Mesodermal cell (in vitro differentiated cells): ENCODE measurements around the gene TRAPPC2L.

ENCODE experiments used
- H3K27ac ChIP-seq: 2 replicates; pipeline ENCODE4 v1.7.0; 2013; ENCODE audit warnings: mild to moderate bottlenecking, low read depth, low read length, moderate library complexity; ENCODE audit not compliant: severe bottlenecking
- H3K36me3 ChIP-seq: 2 replicates; pipeline ENCODE4 v1.7.1; 2013; ENCODE audit warnings: mild to moderate bottlenecking, low read length, moderate library complexity; ENCODE audit not compliant: control insufficient read depth, insufficient read depth
- H3K4me1 ChIP-seq: one replicate; pipeline ENCODE4 v1.7.1; 2013; ENCODE audit warnings: mild to moderate bottlenecking, low read length; ENCODE audit not compliant: insufficient read depth, control insufficient read depth, poor library complexity, severe bottlenecking
- H3K4me3 ChIP-seq: 2 replicates; pipeline ENCODE4 v1.7.0; 2013; ENCODE audit warnings: low read length, control low read depth, mild to moderate bottlenecking; ENCODE audit not compliant: insufficient read depth, poor library complexity, severe bottlenecking; ENCODE audit errors: extremely low read depth
- H3K9me3 ChIP-seq: 2 replicates; pipeline ENCODE4 v1.7.1; 2013; ENCODE audit warnings: mild to moderate bottlenecking, low read length, moderate library complexity; ENCODE audit not compliant: control insufficient read depth
- whole genome bisulfite sequencing, 2 experiments: methylation state at CpG; one replicate each; pipeline ENCODE4 v1.1.5; 2013; ENCODE audit warnings: missing lambda C conversion rate in 2 of 2; ENCODE audit not compliant: insufficient coverage in 2 of 2; 5-methylcytosine and 5-hydroxymethylcytosine counted together

The TRAPPC2L gene

GRCh38 chr16:88896238-88897070 is 39.5 kb downstream of the TRAPPC2L start:
- H3K9me3 ChIP-seq, result no peaks in the 10 kb centered on the region
- no peaks in the 10 kb centered on the region for H3K4me1 ChIP-seq
- no peak overlapping the region for H3K4me3 ChIP-seq
- 91 to 92% methylated on average over 53 to 57 of the region's 57 CpGs for WGBS, 2 experiments
- H3K36me3 ChIP-seq, result no peaks in the 10 kb centered on the region
- H3K27ac ChIP-seq, result no peak overlapping the region

GRCh38 chr16:88897696-88898425 is 40.9 kb downstream of the TRAPPC2L start:
- H3K27ac ChIP-seq, result no peak overlapping the region
- H3K4me1 ChIP-seq, result no peaks in the 10 kb centered on the region
- WGBS, 2 experiments, result 91 to 95% methylated on average over 30 to 33 of the region's 34 CpGs
- no peaks in the 10 kb centered on the region for H3K9me3 ChIP-seq
- H3K36me3 ChIP-seq, result no peaks in the 10 kb centered on the region
- no peak overlapping the region for H3K4me3 ChIP-seq

DNA sequence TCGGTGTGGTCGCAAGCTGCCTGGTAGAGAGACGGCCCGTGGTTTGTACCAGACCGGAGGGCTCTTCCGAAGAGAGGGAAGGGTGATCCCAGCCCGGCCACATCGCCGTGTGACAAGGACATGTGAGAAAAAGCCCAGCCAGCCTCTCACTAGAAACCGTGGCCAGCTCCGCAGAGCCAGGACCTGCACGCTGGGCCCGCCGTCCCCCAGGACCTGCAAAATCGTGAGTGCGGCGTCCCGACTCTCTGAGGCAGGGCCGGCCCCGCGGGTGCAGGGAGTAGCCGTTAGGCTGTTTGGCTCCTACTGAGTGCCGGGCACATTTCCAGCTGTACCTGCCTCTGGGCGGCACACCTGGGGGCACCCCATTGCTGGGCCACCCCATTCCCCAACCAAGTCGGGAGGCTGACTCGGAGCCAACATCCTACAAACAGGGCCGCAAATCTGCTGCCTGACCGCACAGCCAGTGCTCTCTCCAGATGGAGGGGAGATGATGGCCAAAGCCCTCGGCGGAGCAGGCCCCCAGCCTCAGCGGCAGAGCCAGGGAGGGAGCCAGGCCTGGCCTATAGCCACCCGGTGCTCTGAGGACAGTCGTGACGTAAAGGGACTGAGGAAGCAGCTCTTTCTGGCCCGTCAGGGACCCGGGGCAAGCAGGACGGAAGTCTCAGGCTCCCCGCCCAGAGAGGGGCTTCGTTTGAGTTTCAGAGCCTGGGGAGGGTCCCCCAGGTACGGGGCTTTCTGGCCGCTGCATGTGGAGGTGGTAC is 43.2 kb downstream of the TRAPPC2L start:
- Histone ChIP-seq H3K4me3 (no peak overlapping the region), H3K4me1 (no peaks in the 10 kb centered on the region), H3K9me3 (no peaks in the 10 kb centered on the region), H3K27ac (no peak overlapping the region), H3K36me3 (no peaks in the 10 kb centered on the region)
- WGBS, 2 experiments, result 89 to 91% methylated on average over 41 of the region's 41 CpGs

GRCh38 chr16:88900662-88901052 is 43.7 kb downstream of the TRAPPC2L start:
- Histone ChIP-seq H3K36me3 (no peaks in the 10 kb centered on the region), H3K4me1 (no peaks in the 10 kb centered on the region), H3K27ac (no peak overlapping the region), H3K4me3 (no peak overlapping the region), H3K9me3 (no peaks in the 10 kb centered on the region)
- 94 to 96% methylated on average over 10 to 12 of the region's 12 CpGs for WGBS, 2 experiments

DNA sequence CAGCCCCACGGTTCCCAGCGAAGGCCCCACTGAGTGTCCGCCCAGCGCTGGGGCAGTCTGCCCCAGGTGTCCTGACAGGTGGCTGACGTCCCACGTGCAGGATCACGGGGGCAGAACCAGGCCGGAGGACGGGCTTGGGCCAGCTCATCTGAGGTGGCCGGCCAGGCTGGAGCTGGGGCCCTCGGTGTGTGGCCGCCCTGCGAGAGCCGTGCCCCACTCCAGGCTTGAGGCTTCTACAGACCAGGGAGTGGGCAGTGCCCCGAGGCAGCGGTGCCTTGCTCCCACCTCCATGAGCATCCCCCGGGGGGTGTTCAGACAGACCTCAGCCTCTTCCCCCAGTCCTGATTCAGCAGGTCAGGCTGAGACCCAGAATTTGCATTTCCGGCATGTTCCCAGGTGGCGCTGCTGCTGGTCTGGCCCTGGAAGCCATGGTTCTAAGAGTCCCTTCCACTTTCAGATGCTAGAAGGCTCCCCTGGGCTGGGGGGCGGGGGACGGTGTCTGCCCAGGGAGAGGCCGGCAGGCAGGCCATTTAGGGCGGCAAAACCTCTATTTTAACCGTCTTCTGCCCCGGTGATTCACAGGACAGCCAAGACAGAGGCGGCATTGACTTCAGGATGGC is 44.9 kb downstream of the TRAPPC2L start:
- no peaks in the 10 kb centered on the region for H3K4me1 ChIP-seq
- no peaks in the 10 kb centered on the region for H3K36me3 ChIP-seq
- H3K27ac ChIP-seq, result no peak overlapping the region
- H3K4me3 ChIP-seq, result no peak overlapping the region
- WGBS, 2 experiments, result 72 to 82% methylated on average over 22 to 26 of the region's 26 CpGs
- no peaks in the 10 kb centered on the region for H3K9me3 ChIP-seq

DNA sequence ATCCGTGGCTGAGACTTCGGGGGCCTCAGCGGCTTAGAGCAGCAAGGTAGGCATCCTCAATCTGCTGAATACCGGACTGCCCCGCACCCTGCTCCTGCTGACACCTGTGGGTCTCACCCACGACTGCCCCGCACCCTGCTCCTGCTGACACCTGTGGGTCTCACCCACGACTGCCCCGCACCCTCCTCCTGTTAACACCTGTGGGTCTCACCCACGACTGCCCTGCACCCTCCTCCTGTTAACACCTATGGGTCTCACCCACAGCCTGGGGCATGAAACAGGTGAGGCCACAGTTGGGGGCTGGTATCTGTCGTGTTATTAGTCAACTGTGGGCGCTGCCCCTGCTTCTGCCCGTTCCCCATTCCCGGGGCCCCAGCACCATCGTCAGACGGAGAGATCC is 45.8 kb downstream of the TRAPPC2L start:
- Histone ChIP-seq H3K27ac (no peak overlapping the region), H3K4me1 (no peaks in the 10 kb centered on the region), H3K9me3 (no peaks in the 10 kb centered on the region), H3K4me3 (no peak overlapping the region), H3K36me3 (no peaks in the 10 kb centered on the region)
- 91 to 92% methylated on average over 11 to 13 of the region's 16 CpGs for WGBS, 2 experiments

- Histone ChIP-seq H3K4me3 (no peak overlapping the region), H3K9me3 (no peaks in the 10 kb centered on the region), H3K36me3 (no peaks in the 10 kb centered on the region), H3K27ac (no peak overlapping the region), H3K4me1 (no peaks in the 10 kb centered on the region)
- 94% methylated on average over 12 to 13 of the region's 14 CpGs for WGBS, 2 experiments
These were observed 46.3 kb downstream of the TRAPPC2L start for GRCh38 chr16:88903267-88903666.

DNA sequence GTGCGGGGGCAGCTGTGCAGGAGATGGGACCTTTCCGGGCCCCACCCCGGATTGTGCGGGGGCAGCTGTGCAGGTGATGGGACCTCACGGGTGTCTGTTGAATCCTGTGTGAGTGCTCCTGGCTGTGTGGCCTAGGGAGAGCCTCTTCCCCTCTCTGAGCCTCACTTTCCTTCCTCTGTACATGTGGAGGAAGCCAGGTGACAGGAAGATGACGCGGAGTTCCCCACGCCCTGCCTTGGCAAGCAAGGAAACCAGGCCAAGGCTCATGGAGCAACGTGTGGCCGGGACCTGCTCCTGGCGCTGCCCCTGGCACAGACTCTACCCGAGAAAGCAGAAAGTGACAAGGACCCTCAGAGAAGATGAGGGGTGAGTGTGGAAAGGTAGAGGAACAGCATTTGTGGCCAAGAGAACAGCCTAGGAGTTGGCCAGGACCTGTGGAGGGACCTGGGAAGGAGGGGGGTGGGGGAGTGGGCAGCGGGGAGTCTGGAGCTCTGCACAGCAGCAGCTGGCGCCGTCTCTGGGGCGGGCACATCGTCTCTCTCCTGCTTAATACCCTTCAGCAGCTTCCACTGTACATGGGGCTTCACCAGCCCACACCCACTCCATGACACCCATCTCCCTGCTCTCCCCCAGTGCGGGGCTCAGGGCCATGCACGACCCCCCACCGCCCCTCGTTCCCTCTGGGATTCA is 47.9 kb downstream of the TRAPPC2L start:
- Histone ChIP-seq H3K4me1 (no peaks in the 10 kb centered on the region), H3K27ac (no peak overlapping the region), H3K36me3 (no peaks in the 10 kb centered on the region), H3K9me3 (no peaks in the 10 kb centered on the region), H3K4me3 (no peak overlapping the region)
- WGBS, 2 experiments, result 91% methylated on average over 8 to 17 of the region's 21 CpGs

DNA sequence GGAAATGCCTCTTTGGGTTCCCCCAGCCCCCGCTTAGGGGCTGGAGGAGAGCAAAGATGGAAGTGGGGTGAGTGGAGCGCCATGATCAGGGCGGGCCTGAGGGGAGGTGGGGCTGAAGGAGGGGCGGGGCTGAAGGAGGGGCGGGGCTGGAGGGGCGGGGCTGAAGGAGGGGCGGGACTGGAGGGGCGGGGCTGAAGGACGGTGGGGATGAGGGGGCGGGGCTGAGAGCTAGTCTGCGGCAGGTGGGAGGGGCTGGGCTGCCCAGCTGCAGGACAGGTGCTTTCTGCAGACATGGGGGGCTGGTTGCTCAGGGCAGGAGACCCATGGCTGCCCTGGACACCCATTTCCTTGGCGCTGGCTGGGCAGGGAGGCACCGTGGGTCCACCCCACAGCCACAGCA is 48.6 kb downstream of the TRAPPC2L start:
- Histone ChIP-seq H3K4me1 (no peaks in the 10 kb centered on the region), H3K4me3 (no peak overlapping the region), H3K27ac (no peak overlapping the region), H3K36me3 (no peaks in the 10 kb centered on the region), H3K9me3 (no peaks in the 10 kb centered on the region)
- 68 to 100% methylated on average over 2 to 3 of the region's 13 CpGs for WGBS, 2 experiments

- H3K36me3 ChIP-seq, result no peaks in the 10 kb centered on the region
- no peaks in the 10 kb centered on the region for H3K9me3 ChIP-seq
- H3K4me3 ChIP-seq, result no peak overlapping the region
- H3K27ac ChIP-seq, result no peak overlapping the region
- no peaks in the 10 kb centered on the region for H3K4me1 ChIP-seq
- WGBS, 2 experiments, result 92% methylated on average over 10 to 16 of the region's 16 CpGs
These were observed 49.1 kb downstream of the TRAPPC2L start for GRCh38 chr16:88906020-88906419.
